Gastrocnemius medialis (tissue), 4 donors: ENCODE data around the gene UTP14C.

Experiments used
- POLR2A ChIP-seq, 2 donors: fragments of 450-650 bp; IDR thresholded peaks; one replicate each; pipeline ENCODE4 v1.6.1; 2017; ENCODE audit warnings: antibody characterized with exemption in 2 of 2, mild to moderate bottlenecking in 2 of 2, moderate library complexity in 2 of 2
- TF ChIP-seq, protein P1 (sequence below), 5 experiments: fragments of 450-650 bp in 3 of 5; fragments of 200-600 bp in 2 of 5; sonication (generic) in 2 of 5; IDR thresholded peaks in 4 of 5; conservative IDR thresholded peaks in 1 of 5; 1 replicate in 4 of 5; 2 replicates in 1 of 5; pipeline ENCODE4 v1.5.1; 2016 to 2019; ENCODE audit warnings: antibody characterized with exemption in 5 of 5, mild to moderate bottlenecking in 3 of 5, moderate library complexity in 3 of 5

DNA sequence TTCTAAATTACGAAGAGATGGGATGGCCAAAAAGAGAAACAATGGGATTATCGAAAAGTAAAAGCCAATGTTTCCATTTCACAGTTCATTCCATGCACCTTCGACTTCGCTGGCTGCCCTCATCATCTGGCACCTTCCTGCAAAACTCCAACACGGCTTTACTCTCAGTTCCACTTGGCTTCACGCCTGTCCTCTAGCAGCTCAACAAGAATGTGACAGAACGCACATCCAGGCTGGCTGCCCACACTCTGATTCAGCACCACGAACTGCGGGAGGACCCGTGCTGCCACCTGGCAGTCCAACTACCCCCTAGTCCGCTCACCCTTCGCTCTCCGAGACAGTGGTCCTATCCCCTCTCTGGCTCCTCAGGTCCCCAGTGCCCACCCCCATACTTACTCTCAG is 25.0 kb upstream of the UTP14C start:
- TF ChIP-seq, protein P1, sequence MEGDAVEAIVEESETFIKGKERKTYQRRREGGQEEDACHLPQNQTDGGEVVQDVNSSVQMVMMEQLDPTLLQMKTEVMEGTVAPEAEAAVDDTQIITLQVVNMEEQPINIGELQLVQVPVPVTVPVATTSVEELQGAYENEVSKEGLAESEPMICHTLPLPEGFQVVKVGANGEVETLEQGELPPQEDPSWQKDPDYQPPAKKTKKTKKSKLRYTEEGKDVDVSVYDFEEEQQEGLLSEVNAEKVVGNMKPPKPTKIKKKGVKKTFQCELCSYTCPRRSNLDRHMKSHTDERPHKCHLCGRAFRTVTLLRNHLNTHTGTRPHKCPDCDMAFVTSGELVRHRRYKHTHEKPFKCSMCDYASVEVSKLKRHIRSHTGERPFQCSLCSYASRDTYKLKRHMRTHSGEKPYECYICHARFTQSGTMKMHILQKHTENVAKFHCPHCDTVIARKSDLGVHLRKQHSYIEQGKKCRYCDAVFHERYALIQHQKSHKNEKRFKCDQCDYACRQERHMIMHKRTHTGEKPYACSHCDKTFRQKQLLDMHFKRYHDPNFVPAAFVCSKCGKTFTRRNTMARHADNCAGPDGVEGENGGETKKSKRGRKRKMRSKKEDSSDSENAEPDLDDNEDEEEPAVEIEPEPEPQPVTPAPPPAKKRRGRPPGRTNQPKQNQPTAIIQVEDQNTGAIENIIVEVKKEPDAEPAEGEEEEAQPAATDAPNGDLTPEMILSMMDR (IDR thresholded peaks at IDR 0.05 in 4 of 5, conservative IDR thresholded peaks at IDR 0.05 in 1 of 5) = no peak
- no peak for TF ChIP-seq POLR2A (IDR thresholded peaks at IDR 0.05)
